Measurements from ENCODE around the gene UNC119B.
"Not testable (repeated sequence)": the region's sequence is repeated elsewhere in the genome, so short reads cannot be mapped to it uniquely, and the experiment has no call there.

The UNC119B gene

DNA sequence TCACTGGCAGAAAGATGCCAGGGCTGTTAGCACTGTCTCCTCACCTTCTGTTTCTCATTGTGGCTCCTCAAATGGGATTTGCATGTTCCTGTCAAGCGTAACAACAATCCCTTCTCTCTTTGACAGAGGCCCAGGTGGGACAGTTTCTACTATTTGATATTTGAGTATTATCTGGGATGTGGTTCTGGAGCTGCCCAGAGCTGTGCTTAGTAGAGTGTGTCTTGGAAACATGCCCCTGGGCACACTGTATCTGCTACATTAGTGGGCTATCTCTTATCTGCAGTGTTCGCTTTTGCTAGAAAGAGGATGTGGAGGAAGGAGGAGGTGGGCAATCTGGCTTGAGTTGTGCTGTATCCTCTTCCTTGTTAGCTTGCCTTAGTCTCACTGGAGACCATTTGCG is 11.6 kb downstream of the UNC119B start:
- H3K9ac ChIP-seq (ENCODE audit: low read length): no peak overlapping the region
- H3K4me3 ChIP-seq (ENCODE audit: low read length): no peak overlapping the region
- no peaks in the 10 kb centered on the region for H3K4me1 ChIP-seq (ENCODE audit: control insufficient read depth, low read depth, low read length)
- H3K9me3 ChIP-seq (ENCODE audit: control insufficient read depth, low read depth, low read length): no peaks in the 10 kb centered on the region
- peaks cover 6% of the 10 kb centered on the region for H3K27me3 ChIP-seq (ENCODE audit: control insufficient read depth, insufficient read depth, low read length)
- H3K36me3 ChIP-seq (ENCODE audit: control insufficient read depth, low read depth, low read length): peaks cover 56% of the 10 kb centered on the region
- H3K27ac ChIP-seq (ENCODE audit: low read length): no peak overlapping the region

DNA sequence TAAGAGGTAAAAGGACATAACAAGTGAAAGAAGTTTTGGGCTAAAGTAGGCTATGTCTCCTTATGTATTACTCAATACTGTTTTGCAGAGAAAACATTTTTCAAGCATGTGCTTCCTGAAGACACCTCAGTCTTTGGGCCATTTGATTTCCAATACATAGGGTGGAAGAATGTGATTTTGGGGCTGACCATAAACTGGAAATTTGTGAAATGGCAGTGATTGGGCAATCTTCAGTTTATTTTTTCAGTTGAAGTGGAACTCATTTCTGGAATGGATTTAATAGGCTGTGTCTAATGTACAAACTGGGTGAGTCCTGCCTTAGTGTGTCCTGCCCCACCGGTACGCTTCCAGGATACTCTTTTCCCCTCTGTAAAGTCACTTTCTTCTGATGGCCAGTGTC is 12.5 kb downstream of the UNC119B start:
- no peak overlapping the region for H3K4me3 ChIP-seq (ENCODE audit: low read length)
- H3K36me3 ChIP-seq (ENCODE audit: control insufficient read depth, low read depth, low read length): peaks cover 53% of the 10 kb centered on the region
- H3K9ac ChIP-seq (ENCODE audit: low read length): no peak overlapping the region
- H3K9me3 ChIP-seq (ENCODE audit: control insufficient read depth, low read depth, low read length): no peaks in the 10 kb centered on the region
- no peak overlapping the region for H3K27ac ChIP-seq (ENCODE audit: low read length)
- peaks cover 6% of the 10 kb centered on the region for H3K27me3 ChIP-seq (ENCODE audit: control insufficient read depth, insufficient read depth, low read length)
- H3K4me1 ChIP-seq (ENCODE audit: control insufficient read depth, low read depth, low read length): no peaks in the 10 kb centered on the region

DNA sequence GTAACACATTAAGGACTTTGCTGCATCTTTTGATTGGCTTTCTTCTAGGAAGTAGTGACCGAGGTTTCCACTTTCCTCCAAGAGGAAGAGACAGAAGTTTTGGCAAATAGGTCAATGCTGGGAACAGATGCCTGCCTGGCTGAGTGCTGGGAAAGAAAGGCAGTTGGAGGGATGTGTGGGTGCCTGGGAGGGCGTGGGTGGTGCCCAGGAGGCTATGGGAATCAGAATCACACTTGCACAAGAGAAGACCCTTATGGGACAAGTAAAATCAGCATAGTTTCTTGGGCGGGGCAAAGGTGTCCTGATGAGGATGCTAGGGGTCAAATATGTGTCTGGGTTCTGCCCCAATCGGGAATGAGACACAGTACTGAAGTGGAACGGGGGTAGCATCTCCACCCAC is 14.5 kb downstream of the UNC119B start:
- H3K9me3 ChIP-seq (ENCODE audit: control insufficient read depth, low read depth, low read length): no peaks in the 10 kb centered on the region
- no peaks in the 10 kb centered on the region for H3K4me1 ChIP-seq (ENCODE audit: control insufficient read depth, low read depth, low read length)
- H3K4me3 ChIP-seq (ENCODE audit: low read length): peak overlapping the region; percentile 62
- H3K36me3 ChIP-seq (ENCODE audit: control insufficient read depth, low read depth, low read length): peaks cover 35% of the 10 kb centered on the region
- no peak overlapping the region for H3K9ac ChIP-seq (ENCODE audit: low read length)
- peaks cover 6% of the 10 kb centered on the region for H3K27me3 ChIP-seq (ENCODE audit: control insufficient read depth, insufficient read depth, low read length)
- H3K27ac ChIP-seq (ENCODE audit: low read length): no peak overlapping the region

DNA sequence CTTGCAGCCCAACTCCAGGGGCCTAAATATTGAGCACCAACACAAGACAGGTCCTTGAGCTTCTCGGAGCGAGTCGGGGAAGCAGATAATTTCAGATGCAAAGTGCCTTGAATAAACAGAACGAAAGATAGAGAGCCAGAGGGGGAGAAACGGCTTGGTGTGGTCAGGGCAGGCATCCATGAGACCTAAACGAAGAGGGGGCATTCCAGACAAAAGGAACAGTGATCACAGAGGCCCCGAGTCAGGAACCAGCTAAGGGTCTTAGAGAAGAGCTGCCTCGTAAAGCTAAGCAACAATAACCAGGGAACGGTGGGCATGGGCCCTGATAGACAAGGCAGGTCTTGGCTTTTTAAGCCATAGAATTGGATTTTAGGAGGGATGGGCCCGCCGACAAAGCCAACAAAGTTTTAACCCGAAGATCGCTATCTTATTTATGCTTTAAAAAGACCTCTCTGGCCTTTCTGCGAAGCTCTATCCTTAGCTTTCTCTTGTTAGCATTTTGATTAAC is 14.9 kb downstream of the UNC119B start:
- H3K27ac ChIP-seq (ENCODE audit: low read length): no peak overlapping the region
- no peaks in the 10 kb centered on the region for H3K9me3 ChIP-seq (ENCODE audit: control insufficient read depth, low read depth, low read length)

DNA sequence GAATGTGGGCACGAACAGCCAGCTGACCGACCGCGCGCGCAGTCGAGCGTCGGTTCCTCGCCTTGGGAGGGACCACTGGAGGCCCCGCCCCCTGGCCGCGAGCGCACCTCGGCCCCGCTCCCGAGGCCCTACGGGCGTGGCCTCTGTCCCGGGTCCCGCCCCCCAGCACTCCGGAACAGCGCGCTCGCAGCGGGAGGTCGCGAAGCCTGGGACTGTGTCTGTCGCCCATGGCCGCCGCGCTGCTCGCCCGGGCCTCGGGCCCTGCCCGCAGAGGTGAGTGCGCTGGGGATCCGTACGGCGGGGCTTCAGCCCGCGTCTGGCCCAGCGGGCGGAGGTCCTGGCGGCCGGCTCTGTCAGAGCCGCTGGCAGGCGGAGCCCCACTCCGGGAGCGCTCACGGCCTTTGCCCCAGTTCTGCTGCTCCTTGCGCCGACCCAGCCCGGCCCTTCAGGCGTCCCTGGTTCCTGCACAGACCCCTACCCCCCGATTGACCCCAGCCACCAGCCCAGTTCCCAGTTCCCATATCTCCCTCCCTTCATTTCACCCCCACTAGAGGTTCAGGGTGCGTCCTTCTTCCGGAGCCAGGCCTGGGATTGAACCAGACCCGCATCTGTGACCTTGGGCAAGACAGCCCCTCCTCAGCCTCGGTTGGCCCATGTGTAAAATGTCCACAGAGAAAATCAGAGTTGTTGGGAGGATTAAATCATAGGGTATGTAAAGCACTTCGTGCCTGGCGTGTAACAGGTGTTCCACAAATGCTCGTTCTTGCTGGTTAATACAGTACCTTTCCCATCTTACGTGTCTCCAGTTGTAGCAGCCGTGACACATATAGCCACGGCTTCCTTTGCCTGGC is 15.6 kb downstream of the UNC119B start, which contains the start of gene ACADS:
TSS of gene ACADS (plus strand) at position 168 of the 851 bp plus-strand sequence. CDS start at position 228, 60 bp downstream.
- no peak within 1 kb of the TSS for H3K27ac ChIP-seq (ENCODE audit: low read length)
- H3K9me3 ChIP-seq (ENCODE audit: control insufficient read depth, low read depth, low read length): no peaks in the 10 kb centered on the region
- H3K4me1 ChIP-seq (ENCODE audit: control insufficient read depth, low read depth, low read length): no peaks in the 10 kb centered on the region
- H3K9ac ChIP-seq (ENCODE audit: low read length): peak within 1 kb of the TSS; percentile 59
- H3K36me3 ChIP-seq (ENCODE audit: control insufficient read depth, low read depth, low read length): peaks cover 24% of the 10 kb centered on the region
- peaks cover 6% of the 10 kb centered on the region for H3K27me3 ChIP-seq (ENCODE audit: control insufficient read depth, insufficient read depth, low read length)
- peak within 1 kb of the TSS; percentile 62 for H3K4me3 ChIP-seq (ENCODE audit: low read length)

More for the DNA sequence above, 14.9 kb downstream of the UNC119B start:
- H3K9ac ChIP-seq (ENCODE audit: low read length): no peak overlapping the region
- H3K27me3 ChIP-seq (ENCODE audit: control insufficient read depth, insufficient read depth, low read length): peaks cover 6% of the 10 kb centered on the region
- no peaks in the 10 kb centered on the region for H3K4me1 ChIP-seq (ENCODE audit: control insufficient read depth, low read depth, low read length)
- H3K36me3 ChIP-seq (ENCODE audit: control insufficient read depth, low read depth, low read length): peaks cover 30% of the 10 kb centered on the region
- H3K4me3 ChIP-seq (ENCODE audit: low read length): peak overlapping the region; percentile 62

DNA sequence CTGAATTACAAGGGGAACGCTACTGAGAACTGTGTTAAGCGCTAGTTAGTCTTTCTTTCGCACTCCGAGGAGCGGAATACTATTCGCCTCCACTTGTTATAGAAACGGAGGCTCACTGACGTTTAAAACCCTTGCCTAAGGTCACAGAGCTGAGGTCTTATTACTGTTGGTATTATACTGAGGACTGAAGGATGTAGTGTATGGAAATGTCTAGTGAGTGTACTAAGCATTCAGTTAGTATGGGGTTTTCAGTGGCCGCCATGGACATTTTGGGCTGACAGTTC is 16.2 kb downstream of the UNC119B start:
- peaks cover 6% of the 10 kb centered on the region for H3K27me3 ChIP-seq (ENCODE audit: control insufficient read depth, insufficient read depth, low read length)
- H3K4me3 ChIP-seq (ENCODE audit: low read length): peak overlapping the region; percentile 62
- no peaks in the 10 kb centered on the region for H3K9me3 ChIP-seq (ENCODE audit: control insufficient read depth, low read depth, low read length)
- no peaks in the 10 kb centered on the region for H3K4me1 ChIP-seq (ENCODE audit: control insufficient read depth, low read depth, low read length)
- no peak overlapping the region for H3K9ac ChIP-seq (ENCODE audit: low read length)
- peaks cover 18% of the 10 kb centered on the region for H3K36me3 ChIP-seq (ENCODE audit: control insufficient read depth, low read depth, low read length)
- H3K27ac ChIP-seq (ENCODE audit: low read length): no peak overlapping the region

DNA sequence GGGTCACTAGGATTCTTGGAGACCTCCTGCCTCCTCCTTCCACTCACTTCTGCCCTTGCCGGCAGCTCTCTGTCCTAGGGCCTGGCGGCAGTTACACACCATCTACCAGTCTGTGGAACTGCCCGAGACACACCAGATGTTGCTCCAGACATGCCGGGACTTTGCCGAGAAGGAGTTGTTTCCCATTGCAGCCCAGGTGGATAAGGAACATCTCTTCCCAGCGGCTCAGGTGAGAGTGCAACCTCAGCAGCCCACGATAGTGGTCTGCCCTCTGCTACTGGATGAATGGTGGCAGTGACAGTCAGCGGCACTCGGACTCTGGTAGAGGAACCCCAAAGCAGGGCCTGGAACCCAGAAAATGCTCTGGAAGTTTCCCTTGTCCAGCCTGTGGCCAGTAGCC is 16.7 kb downstream of the UNC119B start:
- H3K27me3 ChIP-seq (ENCODE audit: control insufficient read depth, insufficient read depth, low read length): peaks cover 6% of the 10 kb centered on the region
- no peak overlapping the region for H3K27ac ChIP-seq (ENCODE audit: low read length)
- no peaks in the 10 kb centered on the region for H3K9me3 ChIP-seq (ENCODE audit: control insufficient read depth, low read depth, low read length)
- H3K4me1 ChIP-seq (ENCODE audit: control insufficient read depth, low read depth, low read length): no peaks in the 10 kb centered on the region
- H3K36me3 ChIP-seq (ENCODE audit: control insufficient read depth, low read depth, low read length): peaks cover 13% of the 10 kb centered on the region
- no peak overlapping the region for H3K9ac ChIP-seq (ENCODE audit: low read length)
- H3K4me3 ChIP-seq (ENCODE audit: low read length): no peak overlapping the region

DNA sequence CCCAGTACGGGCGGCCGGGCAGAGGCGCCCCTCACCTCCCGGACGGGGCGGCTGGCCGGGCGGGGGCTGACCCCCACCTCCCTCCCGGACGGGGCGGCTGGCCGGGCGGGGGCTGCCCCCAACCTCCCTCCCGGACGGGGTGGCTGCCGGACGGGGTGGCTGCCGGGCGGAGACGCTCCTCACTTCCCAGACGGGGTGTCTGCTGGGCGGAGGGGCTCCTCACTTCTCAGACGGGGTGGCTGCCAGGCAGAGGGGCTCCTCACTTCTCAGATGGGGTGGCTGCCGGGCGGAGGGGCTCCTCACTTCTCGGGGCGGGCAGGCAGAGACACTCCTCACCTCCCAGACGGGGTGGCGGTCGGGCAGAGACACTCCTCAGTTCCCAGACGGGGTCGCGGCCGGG is 21.9 kb downstream of the UNC119B start:
- H3K4me1 ChIP-seq (ENCODE audit: control insufficient read depth, low read depth, low read length); H3K9ac ChIP-seq (ENCODE audit: low read length); H3K27ac ChIP-seq (ENCODE audit: low read length); H3K9me3 ChIP-seq (ENCODE audit: control insufficient read depth, low read depth, low read length); H3K27me3 ChIP-seq (ENCODE audit: control insufficient read depth, insufficient read depth, low read length); H3K36me3 ChIP-seq (ENCODE audit: control insufficient read depth, low read depth, low read length); H3K4me3 ChIP-seq (ENCODE audit: low read length): not testable (repeated sequence)

DNA sequence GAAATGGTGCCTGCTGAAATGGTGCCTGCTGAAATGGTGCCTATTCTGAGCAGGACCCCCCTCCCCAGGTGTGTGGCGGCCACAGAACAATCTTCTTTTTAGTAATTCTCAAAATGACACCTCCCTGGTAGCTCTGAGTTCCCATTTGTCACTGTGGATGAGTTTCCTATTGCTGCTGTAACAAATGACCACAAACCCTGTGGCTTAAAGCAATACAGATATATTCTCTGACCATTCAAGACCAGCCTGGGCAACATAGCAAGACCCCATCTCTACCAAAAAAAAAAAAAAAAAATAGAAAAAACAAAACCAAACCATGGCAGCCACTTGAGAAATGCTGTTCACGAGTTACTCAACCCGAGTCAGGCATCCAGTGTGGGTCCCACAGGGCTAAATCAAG is 23.3 kb downstream of the UNC119B start:
- Histone ChIP-seq H3K27ac (ENCODE audit: low read length) (no peak overlapping the region), H3K9me3 (ENCODE audit: control insufficient read depth, low read depth, low read length) (no peaks in the 10 kb centered on the region), H3K4me3 (ENCODE audit: low read length) (no peak overlapping the region), H3K36me3 (ENCODE audit: control insufficient read depth, low read depth, low read length) (no peaks in the 10 kb centered on the region), H3K4me1 (ENCODE audit: control insufficient read depth, low read depth, low read length) (no peaks in the 10 kb centered on the region), H3K9ac (ENCODE audit: low read length) (no peak overlapping the region), H3K27me3 (ENCODE audit: control insufficient read depth, insufficient read depth, low read length) (no peaks in the 10 kb centered on the region)

DNA sequence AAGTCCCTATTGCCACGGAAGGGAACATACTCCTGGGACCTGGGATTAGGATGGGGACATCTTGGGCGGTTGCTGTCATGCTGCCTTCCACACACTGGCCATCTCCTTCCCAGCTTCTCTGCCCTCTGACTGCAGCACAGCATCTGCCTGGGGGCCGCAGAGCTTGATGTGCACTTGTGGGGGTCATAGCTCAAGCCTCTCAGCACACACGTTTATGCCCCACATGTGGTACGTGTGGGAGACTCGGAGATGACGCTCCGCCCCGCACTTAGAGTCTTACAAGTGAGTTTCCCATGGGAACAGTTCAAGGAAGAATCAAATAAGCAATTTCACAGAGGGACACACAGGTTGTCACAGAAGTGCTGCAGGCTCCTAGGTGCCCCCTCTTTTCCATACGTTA is 24.0 kb downstream of the UNC119B start:
- Histone ChIP-seq H3K36me3 (ENCODE audit: control insufficient read depth, low read depth, low read length) (no peaks in the 10 kb centered on the region), H3K4me1 (ENCODE audit: control insufficient read depth, low read depth, low read length) (no peaks in the 10 kb centered on the region), H3K9me3 (ENCODE audit: control insufficient read depth, low read depth, low read length) (no peaks in the 10 kb centered on the region), H3K27me3 (ENCODE audit: control insufficient read depth, insufficient read depth, low read length) (no peaks in the 10 kb centered on the region), H3K9ac (ENCODE audit: low read length) (no peak overlapping the region), H3K4me3 (ENCODE audit: low read length) (no peak overlapping the region), H3K27ac (ENCODE audit: low read length) (no peak overlapping the region)

DNA sequence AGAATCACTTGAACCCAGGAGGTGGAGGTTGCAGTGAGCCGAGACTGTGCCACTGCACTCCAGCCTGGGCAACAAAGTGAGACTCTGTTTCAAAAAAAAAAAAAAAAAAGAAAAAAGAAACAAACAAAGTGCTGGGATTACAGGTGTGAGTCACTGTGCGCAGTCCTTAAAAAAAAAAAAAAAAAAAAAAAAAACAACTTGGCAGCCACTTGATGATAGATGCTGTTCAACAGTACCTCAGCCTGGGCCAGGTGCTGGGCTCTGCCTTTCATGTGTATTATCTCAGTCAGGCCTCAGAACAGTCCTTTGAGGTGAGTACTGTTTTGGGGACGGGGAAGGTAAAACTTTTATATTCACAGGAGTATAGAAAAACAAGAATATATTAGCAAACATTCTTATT is 24.9 kb downstream of the UNC119B start:
- Histone ChIP-seq H3K9me3 (ENCODE audit: control insufficient read depth, low read depth, low read length) (no peaks in the 10 kb centered on the region), H3K36me3 (ENCODE audit: control insufficient read depth, low read depth, low read length) (no peaks in the 10 kb centered on the region), H3K9ac (ENCODE audit: low read length) (no peak overlapping the region), H3K4me3 (ENCODE audit: low read length) (no peak overlapping the region), H3K4me1 (ENCODE audit: control insufficient read depth, low read depth, low read length) (no peaks in the 10 kb centered on the region), H3K27me3 (ENCODE audit: control insufficient read depth, insufficient read depth, low read length) (no peaks in the 10 kb centered on the region), H3K27ac (ENCODE audit: low read length) (no peak overlapping the region)
